Neural crest cell (in vitro differentiated cells): Measurements from ENCODE around the gene STARD7. TPM values are rescaled to one million over a fixed set of nuclear protein-coding genes. Genes with fewer than 3 reads are reported as not detected.

ENCODE experiments used
- DNase-seq: peaks from one replicate; pipeline ENCODE4 v3.0.0; 2021; ENCODE audit warnings: low read depth, mixed read lengths, low spot score
- H3K27ac Mint-ChIP-seq: one replicate; pipeline ENCODE4 v1.8.0; 2021; ENCODE audit warnings: mild to moderate bottlenecking, mixed read lengths; ENCODE audit not compliant: unreplicated experiment
- H3K27me3 Mint-ChIP-seq: 2 replicates; pipeline ENCODE4 v1.8.0; 2021; ENCODE audit warnings: low read depth, mild to moderate bottlenecking, mixed read lengths
- H3K36me3 Mint-ChIP-seq: 2 replicates; pipeline ENCODE4 v1.8.0; 2021; ENCODE audit warnings: low read depth, mild to moderate bottlenecking, mixed read lengths
- H3K4me1 Mint-ChIP-seq: 2 replicates; pipeline ENCODE4 v1.8.0; 2021; ENCODE audit warnings: mixed read lengths
- H3K4me3 Mint-ChIP-seq: one replicate; pipeline ENCODE4 v1.8.0; 2021; ENCODE audit warnings: mild to moderate bottlenecking, mixed read lengths
- H3K9me3 Mint-ChIP-seq: 2 replicates; pipeline ENCODE4 v1.8.0; 2021; ENCODE audit warnings: mixed read lengths
- total RNA-seq: library from RNA; stranded (reverse); gene quantifications from 2 replicates; pipeline ENCODE4 v1.2.1, GENCODE V29; 2021
- TF ChIP-seq, protein P1 (sequence below): fragments of 200-600 bp; sonication (generic); conservative IDR thresholded peaks from 2 replicates; pipeline ENCODE4 v1.5.0; 2021; ENCODE audit warnings: antibody characterized with exemption, mild to moderate bottlenecking

STARD7 gene
- total RNA-seq, 1 donor from 2014 or later = 178 TPM

DNA sequence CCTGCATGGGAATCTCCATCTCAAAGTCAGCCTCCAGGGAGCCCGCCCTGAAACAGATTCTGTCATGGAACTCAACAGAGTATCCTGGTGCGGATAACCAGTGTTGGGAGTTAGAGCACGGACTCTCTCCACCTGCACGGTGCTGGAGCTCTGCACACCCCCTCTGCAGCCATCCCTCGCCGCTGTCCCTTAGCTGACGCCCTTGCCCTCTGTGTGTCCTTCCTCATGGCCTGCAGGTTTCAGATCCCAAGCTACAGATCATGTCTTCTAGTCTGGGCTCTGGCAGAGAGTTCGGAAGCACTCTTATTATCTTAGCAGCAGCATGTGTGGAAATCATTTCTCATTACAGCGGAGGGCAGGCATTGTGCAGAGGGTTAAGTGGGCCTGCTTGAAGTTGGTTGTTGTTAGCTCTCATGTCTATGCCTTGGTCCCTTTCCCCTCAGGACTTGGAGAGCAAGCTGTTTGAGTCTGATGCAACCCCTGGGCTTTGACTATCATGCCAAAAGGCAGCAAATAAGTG lies 31.2 kb upstream of the STARD7 start:
- Mint-ChIP-seq H3K27me3 (no peaks in the 10 kb centered on the region), H3K27ac (no peak overlapping the region), H3K36me3 (no peaks in the 10 kb centered on the region), H3K4me3 (no peak overlapping the region), H3K9me3 (no peaks in the 10 kb centered on the region), H3K4me1 (peaks cover 14% of the 10 kb centered on the region)
- DNase-seq = no peak
- TF ChIP-seq, protein P1, sequence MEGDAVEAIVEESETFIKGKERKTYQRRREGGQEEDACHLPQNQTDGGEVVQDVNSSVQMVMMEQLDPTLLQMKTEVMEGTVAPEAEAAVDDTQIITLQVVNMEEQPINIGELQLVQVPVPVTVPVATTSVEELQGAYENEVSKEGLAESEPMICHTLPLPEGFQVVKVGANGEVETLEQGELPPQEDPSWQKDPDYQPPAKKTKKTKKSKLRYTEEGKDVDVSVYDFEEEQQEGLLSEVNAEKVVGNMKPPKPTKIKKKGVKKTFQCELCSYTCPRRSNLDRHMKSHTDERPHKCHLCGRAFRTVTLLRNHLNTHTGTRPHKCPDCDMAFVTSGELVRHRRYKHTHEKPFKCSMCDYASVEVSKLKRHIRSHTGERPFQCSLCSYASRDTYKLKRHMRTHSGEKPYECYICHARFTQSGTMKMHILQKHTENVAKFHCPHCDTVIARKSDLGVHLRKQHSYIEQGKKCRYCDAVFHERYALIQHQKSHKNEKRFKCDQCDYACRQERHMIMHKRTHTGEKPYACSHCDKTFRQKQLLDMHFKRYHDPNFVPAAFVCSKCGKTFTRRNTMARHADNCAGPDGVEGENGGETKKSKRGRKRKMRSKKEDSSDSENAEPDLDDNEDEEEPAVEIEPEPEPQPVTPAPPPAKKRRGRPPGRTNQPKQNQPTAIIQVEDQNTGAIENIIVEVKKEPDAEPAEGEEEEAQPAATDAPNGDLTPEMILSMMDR = no peak

DNA sequence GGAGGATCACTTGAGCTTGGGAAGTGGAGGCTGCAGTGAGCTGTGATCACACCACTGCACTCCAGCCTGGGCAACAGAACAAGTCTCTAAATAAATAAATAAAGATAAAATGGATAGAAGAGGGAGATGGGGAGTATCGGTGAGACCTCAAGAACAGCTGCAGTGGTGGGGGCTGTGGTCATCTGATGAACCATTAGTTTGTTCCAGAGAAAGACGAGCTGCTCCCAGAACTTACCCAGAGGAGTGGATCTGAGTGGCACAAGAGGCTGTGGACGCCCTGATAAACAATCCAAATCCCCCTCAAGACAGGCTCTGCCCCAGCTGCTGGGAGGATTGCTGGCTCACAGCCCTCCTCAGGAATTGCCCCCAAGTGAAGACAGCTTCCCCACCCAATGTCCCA lies 30.5 kb upstream of the STARD7 start:
- no peaks in the 10 kb centered on the region for H3K36me3 Mint-ChIP-seq
- no peak overlapping the region for H3K4me3 Mint-ChIP-seq
- TF ChIP-seq, protein P1 = no peak
- no peak overlapping the region for H3K27ac Mint-ChIP-seq
- H3K9me3 Mint-ChIP-seq = no peaks in the 10 kb centered on the region
- no peaks in the 10 kb centered on the region for H3K27me3 Mint-ChIP-seq
- H3K4me1 Mint-ChIP-seq = peaks cover 14% of the 10 kb centered on the region
- DNase-seq = no peak

DNA sequence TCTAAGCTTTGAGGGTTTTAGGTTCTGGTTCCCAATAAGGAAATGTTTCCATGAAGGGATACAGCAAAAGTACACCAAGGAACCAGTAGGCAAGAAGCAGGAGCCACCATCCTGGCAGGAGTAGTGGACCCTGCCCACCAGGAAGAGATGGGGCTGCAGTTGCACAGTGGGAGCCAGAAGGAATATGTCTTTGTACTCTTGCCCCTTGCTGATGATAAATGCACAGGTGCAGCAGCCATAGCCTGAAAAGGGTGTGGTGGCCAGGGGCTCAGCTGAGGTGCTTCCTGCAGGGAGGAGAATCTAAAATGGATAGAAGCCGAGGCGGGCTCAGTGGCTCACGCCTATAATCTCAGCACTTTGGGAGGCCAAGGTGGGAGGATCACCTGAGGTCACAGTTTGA lies 29.6 kb upstream of the STARD7 start:
- TF ChIP-seq, protein P1 = no peak

DNA sequence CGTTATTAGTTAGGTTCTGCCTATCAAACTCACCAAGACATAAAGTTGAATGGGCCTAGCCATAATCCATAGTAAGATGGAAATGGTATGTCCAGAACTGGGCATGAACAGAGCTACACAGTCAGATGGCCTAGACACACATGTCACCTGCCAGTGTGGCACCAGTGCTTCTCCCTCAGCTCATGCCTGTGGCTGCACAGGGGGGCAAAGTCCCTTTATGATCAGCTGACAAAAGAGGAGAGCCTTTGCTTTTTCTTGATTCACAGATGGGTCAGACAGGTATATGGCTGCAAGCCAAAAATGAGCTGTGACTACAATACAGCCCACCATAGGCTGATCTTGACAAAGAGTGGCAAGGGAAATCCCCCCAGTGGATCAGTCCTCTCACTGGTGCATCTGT lies 28.3 kb upstream of the STARD7 start:
- H3K9me3 Mint-ChIP-seq = no peaks in the 10 kb centered on the region
- DNase-seq = no peak
- H3K27ac Mint-ChIP-seq = no peak overlapping the region
- peaks cover 6% of the 10 kb centered on the region for H3K4me1 Mint-ChIP-seq
- H3K27me3 Mint-ChIP-seq = no peaks in the 10 kb centered on the region
- H3K4me3 Mint-ChIP-seq = no peak overlapping the region
- no peaks in the 10 kb centered on the region for H3K36me3 Mint-ChIP-seq
- TF ChIP-seq, protein P1 = no peak

More for the DNA sequence above, 29.6 kb upstream of the STARD7 start:
- no peaks in the 10 kb centered on the region for H3K36me3 Mint-ChIP-seq
- no peak overlapping the region for H3K27ac Mint-ChIP-seq
- H3K4me1 Mint-ChIP-seq = peaks cover 14% of the 10 kb centered on the region
- no peaks in the 10 kb centered on the region for H3K9me3 Mint-ChIP-seq
- no peak overlapping the region for H3K4me3 Mint-ChIP-seq
- no peak for DNase-seq
- no peaks in the 10 kb centered on the region for H3K27me3 Mint-ChIP-seq

DNA sequence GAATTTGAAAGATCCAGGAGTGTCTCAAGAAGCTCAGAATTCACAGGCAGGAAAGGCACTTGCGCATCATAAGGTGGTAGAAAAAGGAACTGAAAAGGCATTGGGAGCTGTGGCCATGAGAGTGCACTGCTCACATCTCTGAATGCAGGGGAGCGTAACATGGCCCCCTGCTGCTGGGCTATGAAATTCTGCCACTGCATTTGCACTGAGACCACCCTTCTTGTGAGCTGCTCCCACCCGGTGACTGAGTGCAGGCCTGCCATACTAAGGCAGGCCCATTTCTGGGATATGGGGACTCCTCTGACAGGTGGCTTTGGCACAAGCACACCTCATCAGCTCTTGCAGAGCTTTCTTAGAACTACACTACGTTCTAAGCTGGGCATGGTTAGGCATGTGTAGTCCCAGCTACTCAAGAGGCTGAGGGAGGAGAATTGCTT lies 25.3 kb upstream of the STARD7 start:
- no peak overlapping the region for H3K27ac Mint-ChIP-seq
- TF ChIP-seq, protein P1 = no peak
- H3K9me3 Mint-ChIP-seq = no peaks in the 10 kb centered on the region
- H3K36me3 Mint-ChIP-seq = no peaks in the 10 kb centered on the region
- H3K4me3 Mint-ChIP-seq = no peak overlapping the region
- no peak for DNase-seq
- no peaks in the 10 kb centered on the region for H3K27me3 Mint-ChIP-seq
- H3K4me1 Mint-ChIP-seq = no peaks in the 10 kb centered on the region
